ENCODE data around the gene UGT1A4.

GRCh38 chr2:233740870-233741269, 22.3 kb downstream of the UGT1A4 start:
- TF ChIP-seq CTCF (IDR thresholded peaks at IDR 0.05; ENCODE audit: control extremely low read depth in 1 of 3, insufficient read depth in 1 of 3, low read depth in 1 of 3, low read length in 3 of 3) (no peak), CREB1 (IDR thresholded peaks at IDR 0.05) (no peak), EZH2 (IDR thresholded peaks at IDR 0.05; ENCODE audit: low read depth, low read length, severe bottlenecking) (no peak), POLR2AphosphoS5 (IDR thresholded peaks at IDR 0.05; ENCODE audit: low read depth, low read length) (no peak), POLR2A (IDR thresholded peaks at IDR 0.05; ENCODE audit: control extremely low read depth in 1 of 2, low read depth in 2 of 2, low read length in 2 of 2) (no peak), TAF1 (IDR thresholded peaks at IDR 0.05; ENCODE audit: low read depth, low read length) (no peak)
- TF ChIP-seq, protein P1, sequence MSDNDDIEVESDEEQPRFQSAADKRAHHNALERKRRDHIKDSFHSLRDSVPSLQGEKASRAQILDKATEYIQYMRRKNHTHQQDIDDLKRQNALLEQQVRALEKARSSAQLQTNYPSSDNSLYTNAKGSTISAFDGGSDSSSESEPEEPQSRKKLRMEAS (IDR thresholded peaks at IDR 0.05): no peak
- TF ChIP-seq, protein P2, sequence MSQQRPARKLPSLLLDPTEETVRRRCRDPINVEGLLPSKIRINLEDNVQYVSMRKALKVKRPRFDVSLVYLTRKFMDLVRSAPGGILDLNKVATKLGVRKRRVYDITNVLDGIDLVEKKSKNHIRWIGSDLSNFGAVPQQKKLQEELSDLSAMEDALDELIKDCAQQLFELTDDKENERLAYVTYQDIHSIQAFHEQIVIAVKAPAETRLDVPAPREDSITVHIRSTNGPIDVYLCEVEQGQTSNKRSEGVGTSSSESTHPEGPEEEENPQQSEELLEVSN (IDR thresholded peaks at IDR 0.05): no peak
- TF ChIP-seq, protein P3, sequence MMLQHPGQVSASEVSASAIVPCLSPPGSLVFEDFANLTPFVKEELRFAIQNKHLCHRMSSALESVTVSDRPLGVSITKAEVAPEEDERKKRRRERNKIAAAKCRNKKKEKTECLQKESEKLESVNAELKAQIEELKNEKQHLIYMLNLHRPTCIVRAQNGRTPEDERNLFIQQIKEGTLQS (IDR thresholded peaks at IDR 0.05; ENCODE audit: insufficient read depth, low read depth, low read length): no peak
